HG02588 (cell line): ENCODE data around the gene NET1.

Experiments used
- ATAC-seq: cut with Tn5 transposase; IDR thresholded peaks from one replicate; pipeline ENCODE4 v1.9.1; 2021; ENCODE audit warnings: mild to moderate bottlenecking, moderate library complexity; ENCODE audit not compliant: unreplicated experiment

The NET1 gene

DNA sequence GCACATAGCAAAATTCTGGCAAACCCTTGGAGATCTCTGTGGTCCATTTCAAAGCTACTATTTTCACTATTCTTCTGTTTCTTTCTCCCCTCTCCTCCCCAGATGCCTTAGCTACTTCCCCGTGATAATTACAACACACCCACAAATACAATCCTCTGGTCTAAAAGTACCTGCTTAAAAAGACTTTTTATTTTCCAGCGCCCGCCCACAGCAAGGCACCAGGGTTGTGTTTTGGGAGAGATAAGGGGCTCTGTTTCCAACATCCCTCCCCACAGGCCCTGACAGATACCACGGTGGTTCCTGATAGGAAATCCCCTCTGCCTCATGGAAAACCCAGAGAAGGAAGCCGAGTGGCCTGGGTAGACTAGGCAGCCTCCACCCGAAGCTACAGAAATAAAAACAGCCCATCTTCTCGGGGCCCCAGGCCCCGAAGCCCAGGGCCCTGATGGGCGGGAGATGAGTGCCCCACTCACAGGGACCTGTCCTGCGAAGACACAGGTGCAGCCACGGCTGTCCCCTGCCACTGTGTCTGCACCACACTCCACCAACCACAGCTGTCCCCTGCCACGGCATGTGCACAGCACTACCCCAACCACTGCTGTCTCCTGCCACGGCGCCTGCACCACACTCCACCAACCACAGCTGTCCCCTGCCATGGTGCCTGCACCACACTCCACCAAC lies 67.3 kb downstream of the NET1 start:
- ATAC-seq = no peak

DNA sequence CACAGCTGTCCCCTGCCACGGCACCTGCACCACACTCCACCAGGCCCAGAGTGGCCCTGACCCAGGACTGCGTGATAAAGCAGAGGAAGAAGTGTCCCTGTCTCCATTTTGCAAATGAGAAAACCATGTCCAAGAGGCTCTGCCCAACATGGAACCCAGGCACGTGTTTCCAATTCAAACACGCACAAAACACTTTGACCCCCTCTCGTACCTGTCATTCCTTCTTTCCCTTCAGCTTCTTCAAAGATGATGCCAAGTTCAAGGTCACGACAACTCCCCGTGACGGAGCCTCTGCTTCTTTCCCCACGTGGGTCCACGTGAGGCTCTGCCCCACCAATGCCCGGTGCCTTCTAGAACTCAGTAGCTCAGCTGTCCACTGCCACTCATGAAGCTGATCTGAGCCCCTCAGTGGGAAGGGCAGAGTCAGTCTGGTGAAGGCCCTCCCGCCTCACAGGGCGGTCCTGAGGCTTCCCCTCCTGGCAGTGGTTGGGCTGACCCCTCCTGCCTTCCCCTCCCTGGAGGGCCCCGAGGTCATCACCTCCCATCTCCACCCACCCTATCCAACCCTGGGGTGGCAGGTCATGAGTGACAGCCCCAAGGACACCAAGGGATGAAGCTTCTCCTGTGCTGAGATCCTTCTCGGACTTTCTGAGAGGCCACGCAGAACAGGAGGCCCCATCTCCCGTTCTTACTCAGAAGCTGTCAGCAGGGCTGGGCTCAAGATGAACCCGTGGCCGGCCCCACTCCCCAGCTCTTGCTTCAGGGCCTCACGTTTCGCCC lies 68.0 kb downstream of the NET1 start:
- no peak for ATAC-seq

DNA sequence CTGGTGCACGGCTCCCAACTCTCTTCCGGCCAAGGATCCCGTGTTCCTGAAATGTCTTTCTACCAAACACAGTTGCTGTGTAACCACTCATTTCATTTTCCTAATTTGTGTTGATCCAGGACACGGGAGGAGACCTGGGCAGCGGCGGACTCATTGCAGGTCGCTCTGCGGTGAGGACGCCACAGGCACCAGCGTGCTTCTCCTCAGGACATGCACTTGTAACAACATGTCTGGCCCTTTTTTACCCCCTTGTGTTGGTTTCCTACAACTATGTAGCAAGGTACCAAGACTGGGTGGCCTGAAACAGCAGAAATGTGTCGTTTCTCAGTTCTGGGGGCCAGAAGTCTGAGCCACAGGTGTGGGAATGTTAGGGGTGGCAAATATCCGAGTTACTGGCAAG lies 68.8 kb downstream of the NET1 start:
- ATAC-seq = no peak

DNA sequence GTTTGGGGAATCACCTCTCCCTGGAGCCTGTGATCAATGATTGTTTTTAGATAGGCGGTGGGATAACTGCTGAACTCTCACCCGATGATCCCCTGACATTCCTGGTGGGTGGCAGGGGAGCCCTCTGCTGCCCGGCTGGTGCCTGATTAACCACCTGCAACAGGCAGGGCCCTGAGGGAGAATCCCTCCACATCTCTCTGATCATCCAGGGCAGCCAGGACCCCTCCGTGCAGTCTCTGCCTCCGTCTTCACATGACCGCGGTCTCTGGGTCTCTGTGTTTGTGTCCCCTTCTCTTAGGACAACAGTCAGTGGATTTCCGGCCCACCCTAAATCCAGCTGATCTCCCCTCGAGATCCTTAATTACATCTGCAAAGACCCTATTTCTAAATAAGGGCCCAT lies 69.7 kb downstream of the NET1 start:
- no peak for ATAC-seq

DNA sequence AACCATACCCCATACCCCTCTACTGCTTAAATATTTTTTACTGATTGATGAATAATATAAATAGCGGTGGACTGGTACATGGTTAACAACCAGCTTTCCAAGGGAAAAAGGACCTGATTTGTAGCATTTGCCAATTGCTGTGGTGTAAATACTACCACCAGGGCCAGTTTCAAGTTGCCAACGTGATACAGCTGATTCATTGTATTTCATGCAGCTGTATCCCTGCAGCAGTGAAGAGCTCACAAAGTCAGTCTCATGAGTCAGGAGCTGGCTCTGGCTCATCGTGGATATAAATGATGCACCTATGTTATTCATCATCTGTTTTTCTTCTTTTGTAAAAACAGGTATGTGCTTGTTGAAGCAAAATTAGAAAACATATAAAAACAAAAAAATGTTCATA lies 71.8 kb downstream of the NET1 start:
- no peak for ATAC-seq

DNA sequence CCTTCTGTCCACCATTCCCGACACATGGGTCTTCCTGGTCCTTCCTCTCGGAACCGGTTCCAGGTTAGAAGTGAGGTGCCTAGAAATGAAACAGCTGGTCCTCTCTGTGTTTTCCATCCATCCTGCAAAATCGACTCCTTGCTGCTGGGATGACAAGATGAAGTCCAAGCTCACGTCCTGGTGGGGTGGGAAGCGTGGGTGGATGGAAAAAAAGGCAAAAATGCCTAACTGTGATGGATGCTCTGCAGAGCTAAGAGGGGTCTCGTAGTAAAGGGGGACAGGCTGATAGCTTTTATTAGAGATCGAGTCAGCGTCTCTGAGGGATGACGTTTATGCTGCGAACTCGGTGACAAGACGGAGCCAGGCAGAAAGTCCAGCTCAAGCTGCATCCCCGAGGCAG lies 72.9 kb downstream of the NET1 start:
- ATAC-seq = no peak

DNA sequence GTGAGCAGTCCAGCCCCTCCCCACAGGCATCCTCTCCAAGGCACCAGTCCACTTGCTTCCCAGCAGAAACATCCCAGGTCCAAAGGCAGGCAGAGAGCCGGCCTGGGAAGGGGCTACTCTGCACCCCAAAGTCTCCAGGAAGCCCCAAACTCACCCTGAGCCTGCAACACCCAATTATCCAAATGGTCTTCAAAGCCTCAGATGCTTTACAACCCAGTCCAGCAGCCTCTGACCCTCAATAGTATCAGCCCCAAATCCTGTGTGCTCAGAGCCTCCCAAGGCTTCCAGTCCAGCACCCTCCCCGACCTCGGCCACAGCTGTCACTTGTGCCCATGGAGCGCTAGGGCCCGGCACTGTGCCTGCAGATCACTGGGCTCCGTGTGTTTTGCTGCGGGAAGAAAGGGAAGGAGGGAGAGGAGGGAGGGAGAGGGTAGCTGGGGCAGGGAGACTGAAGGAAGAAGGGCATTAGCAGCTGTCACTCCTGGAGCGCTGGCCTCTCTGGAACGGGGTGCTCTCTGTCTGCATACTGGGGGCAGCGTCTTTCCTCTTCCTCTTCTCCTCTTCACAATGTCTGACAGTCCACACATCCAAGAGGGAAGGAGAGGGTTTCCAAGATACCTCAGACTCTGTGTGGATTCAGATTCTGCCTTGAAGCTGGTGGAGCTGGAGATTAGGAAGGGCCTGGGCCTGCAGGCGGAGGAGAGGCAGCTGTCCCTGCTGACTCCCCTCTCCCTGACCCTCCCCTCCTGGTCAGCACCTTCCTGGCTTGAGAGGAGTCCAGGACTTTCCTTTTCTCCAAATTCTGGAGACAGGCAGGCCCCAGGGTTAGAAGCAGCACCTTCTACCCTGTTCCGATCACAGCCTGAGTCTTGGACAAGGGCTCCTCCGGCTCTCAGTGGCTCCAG lies 73.8 kb downstream of the NET1 start:
- ATAC-seq = no peak

DNA sequence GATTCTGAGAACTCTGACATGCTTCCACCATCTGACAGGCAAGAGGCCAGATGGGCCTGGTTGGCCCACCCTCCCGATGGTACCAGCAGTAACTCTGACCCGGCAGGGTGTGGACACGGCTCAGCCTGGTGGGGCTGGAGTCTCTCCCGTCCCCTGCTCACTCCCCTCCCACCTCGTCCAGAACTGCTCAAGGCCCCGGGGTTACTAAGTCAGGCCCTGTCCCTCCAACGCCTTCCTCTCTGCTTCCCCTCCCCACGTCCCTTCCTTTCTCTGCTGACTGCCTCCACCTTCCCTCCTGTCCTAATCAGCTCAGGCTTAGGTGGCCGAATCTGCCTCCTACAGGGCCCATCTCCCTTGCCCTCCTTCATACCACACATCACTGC lies 74.5 kb downstream of the NET1 start:
- no peak for ATAC-seq

DNA sequence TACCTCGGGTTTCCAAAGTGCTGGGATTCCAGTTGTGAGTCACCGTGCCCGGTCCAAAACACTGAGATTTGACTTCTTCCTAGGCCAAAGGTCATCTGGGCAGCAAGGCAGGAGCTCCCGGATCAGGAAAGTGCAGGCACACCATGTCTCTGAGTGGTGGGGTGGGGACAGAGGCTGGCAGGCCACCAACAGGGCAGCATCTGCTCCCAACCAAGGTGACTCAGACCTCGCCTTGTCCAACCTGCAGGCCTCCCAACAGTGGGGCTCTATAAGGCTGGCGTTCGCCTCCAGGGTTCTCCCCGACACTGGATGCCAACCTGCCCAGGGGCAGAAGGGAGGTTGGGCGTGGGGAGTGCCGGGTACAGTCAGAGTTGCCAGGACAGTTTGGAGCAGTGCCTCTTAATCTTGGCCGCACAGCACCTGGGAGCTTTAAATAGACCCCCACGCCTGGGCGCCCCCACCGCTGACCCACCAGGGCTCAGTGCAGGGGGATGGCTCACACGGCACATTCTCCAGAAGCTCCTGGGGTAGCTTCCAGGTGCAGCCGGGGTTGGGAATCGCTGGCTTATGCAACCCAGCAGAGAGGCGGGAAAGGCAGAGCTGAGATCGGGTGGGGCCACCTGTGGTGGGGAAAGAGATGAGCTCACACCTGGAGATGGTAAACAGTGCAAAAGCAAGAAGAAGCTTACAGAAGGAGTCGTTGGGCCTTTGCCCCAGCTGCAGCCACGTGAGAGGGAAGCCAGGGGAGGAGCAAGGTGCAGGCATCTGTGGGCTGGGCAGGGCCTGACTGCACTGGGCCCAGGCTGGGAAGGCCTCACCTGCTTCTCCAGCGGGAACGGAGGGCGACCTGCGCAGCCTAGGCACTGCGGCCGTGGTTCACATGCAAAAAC lies 76.2 kb downstream of the NET1 start:
- ATAC-seq = no peak

DNA sequence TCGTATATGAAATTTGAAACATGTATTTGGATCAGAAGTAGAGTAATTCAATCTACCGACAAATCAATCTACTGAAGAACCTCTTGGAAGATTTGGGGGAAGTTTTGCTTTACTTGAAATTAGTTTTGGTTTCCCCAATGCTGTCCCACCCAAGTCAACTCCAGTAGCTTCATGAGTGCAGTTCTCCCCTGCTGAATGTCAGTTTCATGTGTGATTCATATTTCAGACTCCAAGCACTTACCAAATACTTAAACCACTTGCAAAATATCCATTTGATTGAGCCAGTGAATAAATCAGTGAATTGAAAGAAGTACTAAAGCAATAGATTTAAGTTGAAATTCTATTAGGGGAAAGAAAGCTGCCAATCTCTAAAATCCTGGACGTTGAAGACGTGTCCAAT lies 77.7 kb downstream of the NET1 start:
- no peak for ATAC-seq

DNA sequence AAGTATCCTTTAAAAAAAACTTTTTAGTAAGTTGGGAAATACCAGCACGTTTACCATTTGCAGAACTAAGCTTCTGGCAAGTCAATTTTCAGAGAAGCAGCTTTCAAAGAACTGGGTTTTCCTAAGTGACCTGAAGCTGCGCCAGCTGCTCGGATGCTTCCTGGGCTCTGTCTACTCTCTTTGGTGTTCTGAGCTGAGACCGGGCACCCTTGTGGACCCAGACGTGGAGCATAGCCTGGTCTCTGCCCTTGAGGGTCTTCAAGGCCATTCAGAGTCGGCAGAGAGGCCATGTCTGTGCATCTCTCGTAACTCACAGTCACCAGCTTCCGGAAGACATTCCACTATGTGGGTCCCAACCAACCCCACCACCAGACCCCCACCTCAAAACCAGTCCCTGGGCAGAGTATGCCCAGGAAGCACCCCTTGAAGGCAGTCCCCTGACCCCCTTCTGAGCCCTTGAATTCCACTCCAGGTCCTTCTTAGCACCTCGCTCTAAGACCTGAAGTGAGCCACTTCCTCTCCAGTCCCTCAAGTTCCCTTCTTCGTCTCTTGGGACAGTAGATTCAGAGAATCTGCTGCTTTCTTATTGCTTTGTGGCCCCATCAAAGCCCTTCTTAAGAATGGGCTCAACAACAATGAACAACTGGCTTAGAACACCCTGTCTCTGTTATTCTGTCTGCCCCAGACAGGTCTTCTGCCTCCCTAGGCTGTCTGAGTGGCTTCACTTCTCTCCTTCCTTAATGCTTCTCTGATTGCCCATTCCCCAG lies 78.5 kb downstream of the NET1 start:
- no peak for ATAC-seq

DNA sequence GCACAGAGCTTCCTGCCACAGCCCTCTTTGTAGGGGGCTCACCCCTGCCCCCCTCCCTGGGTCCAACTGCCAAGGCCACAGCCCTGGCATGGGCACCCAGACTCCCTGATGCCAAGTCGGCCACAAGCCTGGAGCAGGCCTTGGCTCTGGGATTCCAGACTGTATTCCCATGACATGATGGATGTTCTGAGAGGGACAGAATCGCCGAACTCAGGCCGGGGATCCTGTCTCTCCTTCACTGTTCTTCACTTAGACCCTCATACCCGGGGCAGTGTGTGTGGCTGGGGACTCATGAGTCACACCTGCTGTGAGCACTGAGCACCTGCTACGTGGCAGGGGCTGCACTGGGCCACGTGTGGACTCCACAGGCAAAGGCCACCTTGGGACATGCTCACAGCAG lies 79.1 kb downstream of the NET1 start:
- ATAC-seq = no peak

DNA sequence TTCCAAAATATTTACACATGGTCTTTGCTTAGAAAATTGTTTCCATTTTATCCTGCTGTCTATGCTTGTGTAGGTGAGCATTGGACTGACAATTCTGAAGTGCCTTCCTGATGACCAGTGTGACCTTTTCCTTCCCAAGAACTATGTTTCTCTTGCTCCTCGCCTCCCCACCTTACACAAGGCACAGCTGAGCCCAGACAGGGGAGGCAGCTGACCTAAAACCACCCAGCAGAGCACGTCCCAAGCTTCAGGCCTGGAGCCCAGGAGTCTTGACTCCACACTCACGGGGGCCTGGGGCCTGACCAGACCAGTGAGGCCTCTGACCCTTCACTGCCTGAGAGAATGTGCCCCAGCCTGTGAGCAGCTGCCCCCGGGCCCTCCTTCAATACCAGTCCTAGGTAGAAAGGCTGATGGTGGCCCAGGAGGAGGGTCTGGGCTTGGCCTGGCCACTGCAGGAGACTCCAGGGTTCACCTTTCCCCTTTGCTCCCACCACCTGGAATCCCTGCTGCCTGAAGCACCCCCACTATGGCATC lies 80.0 kb downstream of the NET1 start:
- no peak for ATAC-seq

DNA sequence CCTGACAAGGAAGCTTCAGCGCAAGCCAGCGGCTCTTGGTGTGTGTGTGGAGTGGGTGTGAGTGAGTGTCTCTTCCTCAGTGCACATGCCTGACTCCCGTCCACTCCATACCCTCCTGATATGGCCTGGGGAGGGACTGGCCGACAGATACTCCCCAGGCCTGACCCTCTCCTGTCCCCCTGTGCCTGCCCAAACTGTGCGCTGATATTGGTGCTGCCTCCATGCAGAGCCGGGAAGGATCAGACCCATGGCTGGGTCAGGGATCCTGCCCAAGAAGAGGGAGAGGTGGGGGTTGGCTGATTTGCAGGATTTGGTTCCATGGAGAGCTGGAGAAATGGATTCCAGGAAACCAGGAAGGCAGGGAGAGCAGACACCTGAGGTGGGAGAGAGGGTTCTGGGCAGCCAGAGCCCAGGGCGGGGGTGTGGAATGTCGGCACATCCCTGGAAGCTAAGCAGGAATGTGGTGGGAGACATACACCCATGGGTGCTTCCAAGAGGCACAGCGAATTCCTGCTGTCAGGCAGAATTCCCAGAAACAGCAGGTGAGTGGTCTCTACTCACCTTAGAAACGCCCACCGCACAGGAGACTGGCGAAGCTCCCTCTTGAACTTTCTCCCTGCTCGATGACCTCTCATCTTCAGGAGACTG lies 80.7 kb downstream of the NET1 start:
- ATAC-seq = no peak

DNA sequence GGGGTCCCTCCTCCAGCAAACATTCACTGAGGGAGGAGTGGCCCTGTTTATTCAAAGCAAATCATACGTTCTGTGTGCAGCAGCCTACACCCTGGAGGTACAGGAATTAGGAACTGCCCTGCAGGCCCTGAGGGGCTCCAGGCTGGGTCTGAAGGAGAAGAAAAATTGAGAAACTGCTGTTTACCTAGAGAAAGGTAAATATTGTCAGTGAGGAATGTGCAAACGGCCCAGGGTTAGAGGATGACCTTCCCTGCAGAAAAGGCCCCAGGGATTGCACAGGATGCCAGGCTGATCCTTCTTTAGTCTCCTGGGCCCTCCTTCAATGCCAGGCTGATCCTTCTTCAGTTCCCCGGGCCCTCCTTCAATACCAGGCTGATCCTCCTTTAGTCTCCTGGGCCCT lies 81.3 kb downstream of the NET1 start:
- no peak for ATAC-seq

DNA sequence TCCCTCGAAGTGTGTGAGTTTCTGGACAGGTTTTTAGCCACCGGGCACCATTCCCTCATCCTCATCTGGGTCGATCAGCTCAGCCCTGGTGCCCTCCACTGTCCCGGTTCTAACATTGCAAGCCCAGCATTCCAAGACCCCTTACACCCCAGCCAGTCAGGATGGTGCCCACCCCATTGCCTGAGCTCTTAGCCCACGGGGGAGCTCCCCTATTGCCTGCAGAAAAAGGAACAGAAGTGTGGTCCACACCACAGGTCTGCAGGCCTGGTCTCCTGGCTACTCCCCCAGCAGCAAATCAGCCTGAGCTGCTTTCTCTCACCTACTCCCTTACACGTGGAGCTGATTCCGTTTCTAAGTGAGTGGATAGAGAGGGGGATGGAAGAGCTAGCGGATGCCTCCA lies 82.3 kb downstream of the NET1 start:
- no peak for ATAC-seq

DNA sequence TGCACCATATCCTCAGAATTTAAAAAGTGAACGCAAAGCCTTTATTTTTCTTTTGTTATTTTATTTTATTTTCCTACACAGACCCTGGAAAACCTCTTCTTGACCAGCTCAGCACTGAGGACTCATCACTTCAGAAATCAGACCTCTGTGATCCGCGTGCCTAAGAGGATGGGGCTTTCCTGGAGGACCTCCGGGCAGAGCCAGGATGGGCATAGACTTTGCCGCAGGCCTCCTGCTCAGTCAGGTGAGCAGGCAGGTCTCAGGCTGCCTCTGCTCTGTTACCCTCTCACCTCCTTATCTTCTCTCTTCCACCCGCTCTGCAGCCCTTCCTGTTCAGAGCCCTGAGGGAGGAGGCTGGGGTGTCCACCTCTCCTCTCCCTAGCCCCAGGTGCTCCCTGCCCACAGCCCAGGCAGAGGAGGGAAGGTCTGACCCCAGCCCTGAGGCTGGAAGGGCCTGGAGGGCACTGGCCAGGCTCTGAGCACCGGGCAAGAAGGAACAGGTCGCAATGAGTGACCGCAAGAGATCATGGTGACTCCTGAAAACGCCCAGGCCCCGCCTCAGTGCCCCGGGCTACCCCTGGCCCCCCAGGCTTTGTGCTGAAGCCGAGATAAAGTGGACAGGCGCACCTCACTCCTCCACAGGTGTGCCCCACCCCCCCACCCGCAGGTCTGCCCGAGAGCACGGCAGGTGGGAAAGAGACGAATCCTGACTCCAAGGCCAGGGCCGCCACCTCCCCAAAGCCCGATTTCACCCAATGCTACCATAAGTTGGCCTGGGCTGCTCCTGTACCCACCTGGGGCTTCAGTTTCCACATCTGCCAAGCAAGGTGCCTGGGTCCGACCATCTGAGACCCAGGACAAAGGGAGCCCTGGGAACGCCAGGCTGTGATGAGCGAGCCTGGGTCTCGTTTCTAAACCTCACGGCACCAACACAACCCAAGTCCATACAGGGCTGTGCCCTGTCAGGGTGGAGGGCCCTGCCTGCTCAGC lies 84.2 kb downstream of the NET1 start:
- ATAC-seq = no peak

DNA sequence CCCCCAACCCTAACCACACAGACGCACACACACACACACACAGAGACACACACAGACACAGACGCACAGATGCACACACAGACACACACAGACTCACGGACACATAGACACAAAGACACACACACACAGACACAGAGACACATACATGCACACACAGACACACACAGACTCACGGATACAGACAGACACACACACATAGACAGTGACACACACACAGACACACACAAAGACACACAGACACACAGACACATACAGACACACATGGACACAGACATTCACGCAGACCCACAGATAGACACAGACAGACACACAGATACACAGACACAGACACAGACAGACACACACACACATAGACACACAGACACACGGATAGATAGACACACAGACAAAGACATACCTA lies 84.9 kb downstream of the NET1 start:
- ATAC-seq = no peak
